Measurements from ENCODE around the gene FGF14.

Gene FGF14

GRCh38 chr13:102250448-102250847, 151.4 kb downstream of the FGF14 start:
- DNase-seq (ENCODE audit: low spot score) = no peak

GRCh38 chr13:102244607-102245227, 157.1 kb downstream of the FGF14 start:
- DNase-seq (ENCODE audit: low spot score) = no peak

- DNase-seq (ENCODE audit: low spot score) = no peak
These were observed 161.7 kb downstream of the FGF14 start for GRCh38 chr13:102240110-102240509.

- DNase-seq (ENCODE audit: low spot score) = no peak
These were observed 164.6 kb downstream of the FGF14 start for GRCh38 chr13:102237230-102237629.

GRCh38 chr13:102236830-102237229, 165.0 kb downstream of the FGF14 start:
- no peak for DNase-seq (ENCODE audit: low spot score)

- no peak for DNase-seq (ENCODE audit: low spot score)
These were observed 165.5 kb downstream of the FGF14 start for GRCh38 chr13:102236341-102236740.

GRCh38 chr13:102235689-102236088, 166.2 kb downstream of the FGF14 start:
- no peak for DNase-seq (ENCODE audit: low spot score)

- DNase-seq (ENCODE audit: low spot score) = no peak
These were observed 167.2 kb downstream of the FGF14 start for GRCh38 chr13:102234618-102235017.

- no peak for DNase-seq (ENCODE audit: low spot score)
These were observed 168.2 kb downstream of the FGF14 start for GRCh38 chr13:102233566-102234208.

GRCh38 chr13:102231479-102231878, 170.4 kb downstream of the FGF14 start:
- DNase-seq (ENCODE audit: low spot score) = no peak

GRCh38 chr13:102227741-102228140, 174.1 kb downstream of the FGF14 start:
- DNase-seq (ENCODE audit: low spot score) = no peak

- DNase-seq (ENCODE audit: low spot score) = no peak
These were observed 175.3 kb downstream of the FGF14 start for GRCh38 chr13:102226591-102226990.

GRCh38 chr13:102225892-102226291, 176.0 kb downstream of the FGF14 start:
- DNase-seq (ENCODE audit: low spot score) = no peak

GRCh38 chr13:102220681-102221228, 181.1 kb downstream of the FGF14 start:
- no peak for DNase-seq (ENCODE audit: low spot score)

- no peak for DNase-seq (ENCODE audit: low spot score)
These were observed 186.9 kb downstream of the FGF14 start for GRCh38 chr13:102214956-102215355.

- DNase-seq (ENCODE audit: low spot score) = no peak
These were observed 189.1 kb downstream of the FGF14 start for GRCh38 chr13:102212729-102213128.

- DNase-seq (ENCODE audit: low spot score) = no peak
These were observed 193.5 kb downstream of the FGF14 start for GRCh38 chr13:102208347-102208746.

GRCh38 chr13:102207680-102208342, 194.0 kb downstream of the FGF14 start:
- DNase-seq (ENCODE audit: low spot score) = no peak

- no peak for DNase-seq (ENCODE audit: low spot score)
These were observed 198.1 kb downstream of the FGF14 start for GRCh38 chr13:102203718-102204117.

- no peak for DNase-seq (ENCODE audit: low spot score)
These were observed 203.2 kb downstream of the FGF14 start for GRCh38 chr13:102198418-102199311.

GRCh38 chr13:102197193-102197592, 204.7 kb downstream of the FGF14 start:
- DNase-seq (ENCODE audit: low spot score) = no peak
